ENCODE results near the gene TOP2B. TPM values are rescaled to one million over a fixed set of nuclear protein-coding genes. Genes with fewer than 3 reads are reported as not detected.

Gene TOP2B

DNA sequence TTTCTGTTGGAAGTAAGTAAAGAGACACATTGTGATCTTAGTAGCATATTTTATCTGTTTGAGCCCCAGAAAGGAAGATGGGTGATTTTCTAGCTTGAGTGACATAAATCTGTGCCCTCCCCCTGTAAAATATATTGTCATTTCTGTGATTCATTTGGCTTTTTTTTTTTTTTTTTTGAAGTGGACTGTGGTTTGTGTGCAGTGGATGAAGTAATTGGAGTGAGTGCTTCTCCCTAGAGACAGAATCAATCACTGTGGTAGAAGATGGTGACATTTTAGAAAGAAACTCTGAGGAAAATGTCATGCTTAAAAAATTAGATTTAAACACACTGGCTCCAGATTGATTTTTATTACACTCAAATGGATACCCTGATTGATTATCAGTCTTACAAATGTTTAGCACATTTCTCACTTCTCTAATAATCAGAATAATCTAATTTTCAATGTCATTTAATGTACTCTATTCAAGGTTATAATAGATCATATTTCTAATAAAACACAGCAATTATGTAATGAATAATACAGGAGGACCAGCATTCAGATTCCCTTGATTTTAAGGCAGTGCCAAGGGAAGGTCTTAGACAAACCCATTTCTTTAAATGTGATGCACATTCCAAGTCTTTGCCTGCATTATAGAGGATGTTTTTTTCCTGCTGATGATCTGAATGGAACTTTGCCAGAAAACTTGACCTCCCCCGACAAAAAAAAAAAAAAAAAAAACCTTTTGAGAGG, 116.6 kb downstream of the TOP2B start:
- H3K4me2 ChIP-seq (ENCODE audit: low read length, poor library complexity, severe bottlenecking) = no peak overlapping the region
- H3K9ac ChIP-seq (ENCODE audit: low read length) = no peak overlapping the region
- H2AFZ ChIP-seq (ENCODE audit: low read depth, low read length) = no peak overlapping the region
- no CpG with 5 or more reads among the region's 1 CpG for WGBS
- no peaks in the 10 kb centered on the region for H3K4me1 ChIP-seq (ENCODE audit: control insufficient read depth, insufficient read depth, low read depth, low read length)
- no peak overlapping the region for H3K4ac ChIP-seq (ENCODE audit: low read depth in 1 of 2, low read length in 2 of 2)
- no peak overlapping the region for H2BK15ac ChIP-seq (ENCODE audit: low read depth, poor library complexity, severe bottlenecking)
- H3K23ac ChIP-seq (ENCODE audit: low read length in 2 of 2) = no peak overlapping the region
- H3K36me3 ChIP-seq (ENCODE audit: control insufficient read depth in 1 of 2, insufficient read depth in 2 of 2, low read depth in 1 of 2, low read length in 2 of 2) = no peaks in the 10 kb centered on the region
- no peaks in the 10 kb centered on the region for H3K79me1 ChIP-seq (replicated peaks; ENCODE audit: low read length, poor library complexity, severe bottlenecking)
- H4K91ac ChIP-seq (ENCODE audit: low read length) = no peak overlapping the region
- no peak overlapping the region for H3K14ac ChIP-seq (ENCODE audit: low read length in 2 of 2)
- H3K18ac ChIP-seq (ENCODE audit: low read depth in 1 of 2, low read length in 2 of 2) = no peak overlapping the region
- H2BK5ac ChIP-seq (ENCODE audit: low read depth, low read length, poor library complexity, severe bottlenecking) = no peak overlapping the region
- H3K4me3 ChIP-seq (ENCODE audit: insufficient read depth in 1 of 2, low read depth in 1 of 2, low read length in 2 of 2) = no peak overlapping the region
- no peak overlapping the region for H3K27ac ChIP-seq (ENCODE audit: low read length, poor library complexity, severe bottlenecking)
- H2BK120ac ChIP-seq (ENCODE audit: low read depth, low read length) = no peak overlapping the region
- DNase-seq = no peak
- no peak overlapping the region for H4K8ac ChIP-seq (ENCODE audit: low read length)
- no peak overlapping the region for H2AK5ac ChIP-seq (ENCODE audit: low read length, severe bottlenecking)
- peaks cover 0 to 8% of the 10 kb centered on the region in 2 experiments for H3K27me3 ChIP-seq (ENCODE audit: control insufficient read depth in 1 of 2, insufficient read depth in 1 of 2, low read length in 2 of 2)
- peaks cover 3% of the 10 kb centered on the region for H3K9me3 ChIP-seq (ENCODE audit: control insufficient read depth, low read length)
- H2BK12ac ChIP-seq (ENCODE audit: low read length in 2 of 2) = no peak overlapping the region

Small RNAs within 50 kb of the gene (small RNA-seq; reads per million reads assigned to genes)
- not detected for gene CRIP1P2 (ENCODE audit: low read depth)
- gene RF01161 (ENCODE audit: low read depth) = not detected
- gene RF02271 (ENCODE audit: low read depth) = not detected
